Skin epidermis (tissue), 12 donors: ENCODE data around the gene PLIN4.

Experiments used
- H3K27ac ChIP-seq, 21 experiments: fragments of 200-600 bp; sonication (generic) in 11 of 21; one replicate each; pipeline ENCODE4 v1.5.0; 2020; ENCODE audit warnings: mild to moderate bottlenecking in 3 of 21, inconsistent platforms in 2 of 21, moderate library complexity in 2 of 21
- H3K4me3 ChIP-seq, 7 experiments: fragments of 200-600 bp; sonication (generic) in 2 of 7; one replicate each; pipeline ENCODE4 v1.5.0; 2020; ENCODE audit warnings: inconsistent platforms in 2 of 7, mild to moderate bottlenecking in 2 of 7, moderate library complexity in 1 of 7

PLIN4 gene

DNA sequence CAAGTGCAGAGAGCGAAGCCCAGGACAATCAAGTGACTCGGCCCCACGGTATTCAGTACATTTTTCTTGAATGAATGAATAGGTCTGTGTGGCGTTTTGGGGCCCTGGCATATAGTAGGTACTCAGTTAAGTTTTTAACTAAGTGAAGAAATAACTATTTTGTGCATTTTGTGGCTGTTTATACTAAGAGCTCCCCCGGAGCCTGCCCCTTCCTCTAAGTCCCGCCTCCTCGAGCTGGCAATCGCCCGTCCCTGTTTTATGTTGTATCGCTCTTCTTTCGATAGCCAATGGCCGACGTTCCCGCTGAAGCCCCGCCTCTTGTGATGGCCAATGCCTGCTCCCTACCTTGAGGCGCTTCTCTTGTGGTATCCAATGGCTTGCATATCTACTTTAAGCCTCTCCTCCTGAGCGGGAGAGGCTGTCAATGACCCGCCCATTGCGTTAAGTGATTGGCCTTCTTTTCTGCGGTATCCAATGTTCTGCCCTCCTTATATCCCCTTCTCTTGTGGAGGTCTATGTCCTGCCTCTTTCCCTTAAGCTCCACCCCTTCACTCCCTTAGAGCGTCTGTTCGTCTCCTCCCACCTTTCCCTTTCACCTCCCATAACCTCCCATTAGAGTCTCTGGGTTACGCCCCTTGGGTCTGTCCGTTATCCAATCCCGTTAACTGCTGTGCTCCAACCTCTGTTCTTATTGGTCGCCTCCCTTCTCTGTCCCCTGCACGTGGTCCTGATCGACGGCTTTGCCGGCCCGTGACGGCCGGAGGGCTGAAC lies 46.7 kb downstream of the PLIN4 start:
- peak overlapping the region; percentile 7 to 93 (median 87) for H3K27ac ChIP-seq
- H3K4me3 ChIP-seq, result peak overlapping the region; percentile 57 to 99 (median 95)

DNA sequence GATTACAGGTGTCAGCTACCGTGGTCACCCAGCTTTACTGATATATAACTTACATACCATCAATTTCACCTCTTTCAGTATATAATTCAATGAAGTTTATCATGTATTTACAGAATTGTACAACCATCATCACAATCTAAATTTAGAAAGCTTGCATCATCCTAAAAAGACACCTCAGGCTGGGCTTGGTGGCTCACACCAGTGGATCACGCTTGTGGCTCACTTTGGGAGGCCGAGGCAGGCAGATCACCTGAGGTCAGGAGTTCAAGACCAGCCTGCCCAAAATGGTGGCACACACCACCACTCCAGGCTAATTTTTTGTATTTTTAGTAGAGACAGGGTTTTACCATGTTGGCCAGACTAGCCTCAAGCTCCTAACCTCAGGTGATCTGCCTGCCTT lies 50.5 kb downstream of the PLIN4 start:
- no peak overlapping the region for H3K27ac ChIP-seq

DNA sequence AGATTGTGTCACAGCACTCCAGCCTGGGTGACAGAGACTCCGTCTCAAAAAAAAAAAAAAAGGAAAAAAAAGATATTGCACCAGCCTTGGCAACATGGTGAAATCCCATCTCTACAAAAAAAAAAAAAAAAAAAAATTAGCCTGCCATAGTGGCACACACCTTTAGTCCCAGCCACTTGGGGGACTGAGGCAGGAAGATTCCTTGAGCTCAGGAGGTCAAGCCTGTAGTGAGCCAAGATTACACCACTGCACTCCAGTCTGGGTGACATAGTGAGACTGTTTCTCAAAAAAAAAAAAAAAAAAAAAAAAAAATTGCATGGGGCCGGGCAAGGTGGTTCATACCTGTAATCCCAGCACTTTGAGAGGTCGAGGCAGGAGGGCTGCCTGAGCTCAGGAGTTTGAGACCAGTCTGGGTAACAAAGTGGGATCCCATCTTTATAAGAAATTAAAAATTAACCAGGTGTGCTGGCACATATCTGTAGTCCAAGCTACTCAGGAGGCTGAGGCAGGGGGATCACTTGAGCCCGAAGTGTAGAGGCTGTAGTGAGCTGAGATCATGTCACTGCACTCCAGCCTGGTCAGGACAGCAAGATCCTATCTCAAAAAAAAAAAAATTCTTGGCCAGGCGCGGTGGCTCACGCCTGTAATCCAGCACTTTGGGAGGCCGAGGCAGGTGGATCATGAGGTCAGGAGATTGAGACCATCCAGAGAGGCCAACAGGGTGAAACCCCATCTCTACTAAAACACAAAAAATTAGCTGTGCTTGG lies 53.3 kb downstream of the PLIN4 start:
- Histone ChIP-seq H3K27ac (no peak overlapping the region), H3K4me3 (no peak overlapping the region)

More for the DNA sequence above, 50.5 kb downstream of the PLIN4 start:
- H3K4me3 ChIP-seq, result no peak overlapping the region

DNA sequence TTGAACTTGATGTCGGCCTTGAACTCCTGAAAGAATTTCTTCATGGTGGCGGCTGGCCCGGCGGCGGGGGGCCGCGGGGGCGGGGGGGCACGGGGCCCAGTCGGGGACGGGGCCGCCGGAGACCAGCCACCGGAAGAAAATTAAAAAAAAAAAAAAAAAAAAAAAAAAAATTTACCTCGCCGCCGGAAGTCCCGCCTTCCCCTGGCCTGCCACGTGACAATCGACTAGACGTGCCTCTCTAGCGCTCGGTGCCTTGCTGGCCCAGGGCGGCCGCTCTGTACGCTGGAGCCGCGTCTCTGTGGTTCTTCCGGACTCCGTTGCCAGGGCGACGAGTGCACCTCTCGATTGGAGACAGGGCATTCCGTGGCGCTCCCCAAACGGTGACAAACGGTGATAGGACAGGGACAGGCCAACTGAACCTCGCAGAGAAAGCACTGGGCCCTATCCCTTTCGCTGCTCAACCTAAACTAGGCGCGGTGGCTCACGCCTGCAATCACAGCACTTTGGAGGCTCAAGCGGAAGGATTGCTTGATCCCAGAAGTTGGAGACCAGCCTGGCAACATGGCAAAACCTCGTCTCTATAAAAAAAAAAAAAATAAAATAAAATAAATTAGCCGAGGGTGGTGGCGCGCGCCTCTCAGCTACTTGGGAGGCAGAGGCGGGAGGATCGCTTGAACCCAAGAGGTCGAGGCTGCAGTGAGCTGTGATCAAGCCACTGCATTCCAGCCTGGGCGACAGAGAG lies 60.5 kb downstream of the PLIN4 start, which contains the start of gene UBXN6:
Gene UBXN6, minus strand, starts transcription at position 141 of the 742 bp plus-strand sequence. Its CDS starts 97 bp downstream, at position 44.
- Histone ChIP-seq H3K27ac (peak within 1 kb of the TSS; percentile 80 to 97 (median 93)), H3K4me3 (peak within 1 kb of the TSS; percentile 65 to 82 (median 77))

DNA sequence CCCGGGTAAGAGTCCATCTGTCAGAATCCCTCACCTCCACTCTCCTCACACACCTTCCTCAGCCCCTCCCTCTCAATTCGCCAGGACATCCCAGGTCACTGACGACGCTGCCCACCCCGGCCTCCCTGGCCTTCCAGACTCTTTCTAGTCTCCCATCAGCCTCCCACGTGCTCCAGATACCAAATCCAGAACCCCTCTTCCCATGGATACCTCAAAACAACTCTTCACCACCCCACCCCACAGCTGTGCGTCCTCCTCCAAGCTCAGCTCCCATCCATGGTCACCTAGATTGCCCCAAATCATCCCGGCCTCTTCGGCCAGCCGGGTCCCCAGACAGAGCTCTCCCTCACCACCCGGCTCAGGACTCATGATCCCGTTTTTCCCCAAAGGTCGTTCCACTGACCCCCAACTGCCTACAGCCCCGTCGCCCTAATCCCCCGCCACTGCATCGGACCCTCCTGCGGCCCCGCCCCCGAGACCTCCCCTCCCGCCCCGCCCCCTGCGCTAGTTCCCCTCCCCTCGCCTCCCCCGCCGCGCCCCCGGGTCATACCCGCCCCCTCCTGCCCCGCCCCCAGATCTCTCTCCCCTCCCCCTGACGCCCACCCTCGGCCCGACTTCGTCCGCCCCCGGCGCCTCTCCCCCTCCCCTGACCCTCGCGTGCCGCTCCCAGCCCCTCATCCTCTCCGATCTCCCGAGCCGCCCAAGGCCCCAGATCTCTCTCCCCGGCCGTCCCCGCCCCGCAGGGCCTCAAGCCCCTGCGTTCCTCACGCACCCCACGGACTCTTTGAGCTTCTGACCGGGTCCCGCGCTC lies 61.2 kb downstream of the PLIN4 start:
- peak overlapping the region; percentile 65 to 82 (median 77) for H3K4me3 ChIP-seq
- peak overlapping the region; percentile 80 to 97 (median 93) for H3K27ac ChIP-seq

DNA sequence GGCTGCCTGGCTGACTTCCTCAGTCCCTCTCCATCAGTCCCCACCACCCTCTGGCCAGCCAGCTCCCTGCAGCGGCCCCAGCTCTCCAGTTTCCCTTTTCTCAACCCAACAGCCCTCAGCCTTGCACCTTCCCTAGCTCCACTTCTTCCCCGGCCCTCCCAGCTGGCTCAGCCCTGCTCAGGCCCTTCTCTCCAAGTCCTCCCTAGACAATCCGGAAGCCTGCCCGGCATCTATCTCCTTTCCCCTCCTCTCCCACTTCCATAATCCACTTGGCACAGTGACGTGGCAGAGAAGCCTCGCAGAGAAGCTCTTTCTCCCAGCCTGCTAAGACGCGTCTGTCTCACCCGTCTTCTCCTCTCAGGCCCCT lies 61.8 kb downstream of the PLIN4 start:
- Histone ChIP-seq H3K4me3 (peak overlapping the region; percentile 65 to 82 (median 77)), H3K27ac (peak overlapping the region in 20 of 21 experiments; percentile 31 to 97 (median 94))

DNA sequence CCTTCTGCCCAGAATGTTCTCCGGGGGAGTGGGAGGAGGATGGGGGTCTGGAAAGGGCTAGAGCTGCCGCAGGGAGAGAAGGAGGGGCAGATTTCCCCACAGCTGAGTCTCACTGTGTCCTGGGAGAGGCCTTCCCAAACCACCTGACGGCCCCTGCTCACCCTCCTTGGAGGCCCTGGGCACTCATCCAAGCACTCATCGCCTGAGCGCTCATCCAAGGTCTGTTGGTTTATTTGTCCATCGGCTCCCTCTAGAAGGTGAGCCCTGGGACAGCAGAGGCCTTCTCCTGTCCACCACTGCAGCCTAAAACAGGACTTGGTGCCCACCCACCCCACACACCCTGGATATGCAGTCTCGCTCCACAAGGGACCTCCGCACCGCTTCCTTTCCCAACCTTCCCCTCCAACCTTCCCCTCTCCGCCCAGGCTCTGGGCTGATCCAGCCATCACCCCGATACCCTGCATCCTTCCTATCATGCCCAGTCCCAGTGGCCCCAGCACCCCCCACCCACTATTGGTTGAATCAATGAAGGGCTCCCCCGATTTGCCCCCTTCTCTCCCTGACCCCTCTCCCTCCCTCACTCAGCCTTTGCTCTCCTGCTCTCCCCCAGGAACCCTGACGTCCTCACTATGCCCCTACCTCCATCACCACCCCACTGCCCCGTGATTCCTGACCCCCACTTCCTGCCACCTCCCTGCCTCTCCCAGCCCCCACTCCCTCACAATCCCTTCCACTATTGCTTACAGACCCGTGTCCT lies 62.4 kb downstream of the PLIN4 start:
- Histone ChIP-seq H3K27ac (peak overlapping the region in 20 of 21 experiments; percentile 31 to 97 (median 94)), H3K4me3 (peak overlapping the region; percentile 65 to 82 (median 77))

DNA sequence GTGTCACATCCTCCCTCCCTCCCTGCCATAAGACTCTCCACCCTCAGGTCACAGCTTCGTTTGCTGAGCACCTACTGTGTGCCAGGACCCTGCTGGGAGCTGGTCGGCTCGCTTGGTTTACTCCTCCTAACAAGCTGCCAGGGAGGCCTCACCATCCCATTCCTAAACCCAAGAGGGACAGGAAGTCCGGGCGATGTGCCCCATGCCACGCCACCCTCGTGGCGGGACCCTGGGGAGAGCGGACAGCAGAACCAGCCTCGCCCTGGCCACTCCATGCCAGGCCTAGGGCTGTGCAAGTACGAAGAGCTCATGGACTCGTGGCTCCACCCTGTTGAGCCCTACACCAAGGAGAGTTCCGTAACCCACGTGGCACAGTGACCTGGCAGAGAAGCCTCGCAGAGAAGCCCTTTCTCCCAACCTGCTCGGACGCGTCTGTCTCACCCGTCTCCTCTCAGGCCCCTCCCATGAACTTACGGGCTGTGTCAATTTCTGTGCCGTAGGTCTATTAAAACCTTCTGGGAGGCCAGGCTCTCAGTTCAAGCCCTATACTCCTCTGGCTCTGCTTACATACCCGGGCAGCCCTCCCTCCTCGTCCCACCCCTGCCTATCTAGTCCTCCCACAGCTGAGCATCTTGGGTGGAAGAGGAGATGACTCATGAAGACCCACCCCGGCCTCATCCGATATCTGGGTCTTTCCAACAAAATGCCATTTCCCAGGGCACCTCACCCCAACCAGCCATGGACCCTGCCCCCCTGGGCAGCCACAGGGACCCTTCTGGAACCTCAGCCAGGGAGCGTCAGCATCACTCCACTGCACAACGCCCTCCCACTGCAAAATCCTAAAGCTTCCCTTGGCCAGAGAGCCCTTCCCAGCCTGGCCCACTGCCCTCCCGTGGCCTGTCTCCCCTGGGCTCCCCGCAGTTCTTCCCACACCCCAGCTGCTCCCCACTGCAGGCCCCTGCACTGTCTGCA lies 63.3 kb downstream of the PLIN4 start:
- Histone ChIP-seq H3K4me3 (peak overlapping the region in 5 of 7 experiments; percentile 5 to 77 (median 69)), H3K27ac (peak overlapping the region in 19 of 21 experiments; percentile 21 to 97 (median 94))

DNA sequence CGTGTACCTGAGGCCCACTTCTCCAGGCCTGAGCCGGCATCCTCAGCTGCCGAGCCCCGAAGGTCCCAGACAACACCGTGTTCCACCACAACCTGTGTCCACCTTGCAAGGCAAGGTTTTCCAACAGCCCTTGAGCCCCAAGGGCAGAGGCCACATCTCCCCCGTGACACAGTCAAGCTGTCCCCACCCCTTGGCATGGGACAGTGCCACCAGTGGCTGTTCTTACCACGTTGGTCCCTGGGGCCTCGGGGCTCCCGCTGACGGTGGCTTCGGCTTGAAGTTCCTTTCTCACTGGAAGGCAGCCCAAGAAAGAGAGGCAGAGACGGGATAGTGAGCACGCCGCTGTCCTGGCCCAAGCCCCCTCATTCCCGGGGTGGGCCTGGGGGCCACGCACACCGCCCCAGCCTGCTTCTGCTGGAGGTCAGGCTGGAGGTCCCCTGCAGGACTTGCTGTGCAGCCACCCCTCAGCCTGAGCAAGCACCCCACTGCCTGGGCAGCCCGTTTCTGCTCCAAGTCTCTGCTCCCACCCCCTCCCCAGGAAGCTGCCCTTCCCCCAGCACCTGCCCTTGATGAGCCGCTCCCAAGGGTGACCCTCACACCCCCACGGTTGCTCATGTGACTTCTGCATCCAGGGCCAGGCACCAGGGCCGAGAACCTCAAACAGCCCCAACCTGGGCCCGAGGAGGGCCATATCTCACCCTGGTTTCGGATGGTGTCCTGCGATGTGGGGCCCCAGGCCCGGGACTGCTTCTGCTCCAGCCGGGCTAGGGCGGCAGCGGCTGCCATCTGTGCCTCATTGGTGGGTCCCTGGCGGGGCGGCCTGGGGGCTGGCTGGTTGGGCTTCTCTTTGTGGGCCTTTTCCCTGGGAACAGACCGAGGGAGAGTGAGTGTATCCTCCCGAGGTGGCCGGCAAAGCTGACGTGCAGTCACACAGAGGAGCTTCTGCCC lies 64.8 kb downstream of the PLIN4 start:
- H3K27ac ChIP-seq, result peak overlapping the region in 1 of 21 experiments; percentile 7
- H3K4me3 ChIP-seq, result no peak overlapping the region

DNA sequence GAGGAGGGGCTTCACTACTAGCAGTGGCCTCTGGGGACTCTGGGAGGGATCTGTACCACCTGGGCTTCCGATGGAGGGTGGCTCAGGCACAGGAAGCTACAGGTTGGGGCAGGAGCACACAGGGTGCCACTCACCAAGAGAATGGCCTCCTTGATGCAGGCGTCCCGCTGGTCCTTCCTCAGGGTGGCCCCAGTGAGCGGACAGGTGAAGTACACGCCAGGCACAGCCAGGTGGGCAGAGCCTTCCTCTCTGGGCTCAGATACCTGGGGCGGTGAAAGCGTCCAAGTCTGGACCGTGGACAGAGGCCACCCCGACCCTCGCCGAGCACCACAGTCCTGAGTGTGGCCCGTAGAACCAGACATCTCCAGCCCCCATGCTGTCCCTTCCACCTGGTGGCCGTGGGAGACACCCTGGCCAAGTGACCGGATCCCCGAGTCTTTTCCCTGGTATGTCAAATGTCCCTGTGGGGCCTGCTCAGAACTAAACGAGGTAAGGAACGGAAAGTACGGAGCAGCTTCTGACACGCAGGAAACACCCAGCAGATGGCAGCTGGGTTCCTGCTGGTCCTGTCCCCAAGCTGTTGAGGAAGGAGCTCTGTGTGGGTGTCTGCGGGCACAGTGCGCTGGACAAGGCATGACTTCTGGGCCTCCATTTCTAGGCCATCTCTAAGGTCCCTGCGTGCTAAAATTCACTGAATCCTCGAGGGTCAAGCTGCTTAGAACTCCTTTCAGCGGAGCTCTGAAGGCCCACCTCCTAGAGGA lies 65.9 kb downstream of the PLIN4 start:
- H3K4me3 ChIP-seq, result no peak overlapping the region
- peak overlapping the region in 1 of 21 experiments; percentile 7 for H3K27ac ChIP-seq
